Spinal cord (tissue), 10 donors: ENCODE results near the gene SLC39A2. TPM values are rescaled to one million over a fixed set of nuclear protein-coding genes. Genes with fewer than 3 reads are reported as not detected.

ENCODE experiments used
- DNase-seq, 6 donors: peaks; one replicate each; pipeline versions ENCODE4 v3.0.0 to v3.0.0-alpha.2; 2013 to 2015; ENCODE audit warnings: low spot score in 6 of 6, low read depth in 4 of 6
- H3K27ac ChIP-seq: one replicate; pipeline ENCODE4 v1.5.1; 2013; ENCODE audit warnings: low read depth, low read length, control low read depth
- H3K27me3 ChIP-seq: one replicate; pipeline ENCODE4 v1.6.1; 2013; ENCODE audit warnings: low read length; ENCODE audit not compliant: control insufficient read depth, insufficient read depth
- H3K36me3 ChIP-seq: one replicate; pipeline ENCODE4 v1.6.1; 2013; ENCODE audit warnings: low read length; ENCODE audit not compliant: control insufficient read depth, insufficient read depth
- H3K4me1 ChIP-seq: one replicate; pipeline ENCODE4 v1.6.1; 2013; ENCODE audit warnings: low read length; ENCODE audit not compliant: control insufficient read depth, insufficient read depth
- H3K4me3 ChIP-seq: one replicate; pipeline ENCODE4 v1.5.1; 2013; ENCODE audit warnings: low read depth, low read length, control low read depth
- H3K9me3 ChIP-seq: one replicate; pipeline ENCODE4 v1.6.1; 2013; ENCODE audit warnings: low read length; ENCODE audit not compliant: control insufficient read depth, insufficient read depth
- WGBS: methylation state at CpG from one replicate; pipeline ENCODE4 v1.1.5; 2013; ENCODE audit warnings: missing lambda C conversion rate; ENCODE audit not compliant: insufficient coverage; 5-methylcytosine and 5-hydroxymethylcytosine counted together
- polyA plus RNA-seq, 2 donors: library from polyadenylated mRNA; unstranded; fragments of 120-200 nt; gene quantifications; one replicate each; pipeline ENCODE4 v1.2.1, GENCODE V29; 2013; ENCODE audit not compliant: insufficient read length in 2 of 2
- total RNA-seq, 2 donors: library from RNA; depleted of rRNA in 1 of 2; stranded (reverse); fragments of 120-200 nt in 1 of 2; fragments of >200 nt in 1 of 2; gene quantifications; one replicate each; pipeline versions ENCODE4 v1.2.3 to v1.2.4, GENCODE V29; 2013 to 2014
- donor health status: healthy.

Gene SLC39A2
- total and polyA plus RNA-seq, 4 donors = 0.17 to 0.32 TPM; not detected in 2

DNA sequence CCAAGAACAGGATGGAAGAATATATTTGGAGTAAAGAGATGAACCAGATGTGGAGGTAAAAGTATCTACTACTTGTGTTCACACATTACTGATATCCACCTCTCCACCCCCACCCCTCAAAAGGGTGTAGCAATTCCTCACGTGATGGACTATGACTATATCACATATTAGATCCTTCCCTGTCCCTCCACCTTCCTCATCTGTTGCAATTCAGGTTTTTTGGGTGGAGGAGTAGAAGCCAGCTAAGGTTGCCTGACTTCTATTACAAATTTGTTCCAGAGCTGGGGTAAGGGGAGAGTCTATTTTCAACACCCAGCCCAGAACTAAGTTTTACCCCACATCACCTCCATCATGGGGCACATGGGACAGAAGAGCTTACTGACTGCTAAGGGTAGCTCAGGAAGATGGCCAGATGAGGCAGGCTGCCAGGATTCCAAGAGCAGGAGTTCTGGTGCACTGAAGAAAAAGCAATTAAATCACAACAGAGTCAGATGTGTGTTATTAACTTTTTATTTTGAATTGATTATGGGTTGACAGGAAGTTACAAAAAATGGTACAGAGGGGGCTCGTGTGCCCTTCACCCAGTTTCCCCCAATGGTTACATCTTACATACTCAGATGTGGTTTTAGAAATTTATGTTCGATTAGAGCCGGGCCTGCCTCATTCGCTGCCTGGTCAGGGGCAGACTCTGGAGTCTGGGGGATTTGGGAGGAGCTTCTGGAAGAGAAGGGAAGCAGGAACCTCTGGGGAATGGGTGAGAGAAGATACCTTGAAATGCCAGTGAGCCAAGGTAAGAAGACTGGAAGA is 33.4 kb downstream of the SLC39A2 start:
- no peak for DNase-seq
- Histone ChIP-seq H3K27me3 (no peaks in the 10 kb centered on the region), H3K27ac (no peak overlapping the region), H3K9me3 (no peaks in the 10 kb centered on the region), H3K36me3 (no peaks in the 10 kb centered on the region), H3K4me1 (peaks cover 18% of the 10 kb centered on the region), H3K4me3 (no peak overlapping the region)
- 97% methylated on average over 3 of the region's 5 CpGs for WGBS

DNA sequence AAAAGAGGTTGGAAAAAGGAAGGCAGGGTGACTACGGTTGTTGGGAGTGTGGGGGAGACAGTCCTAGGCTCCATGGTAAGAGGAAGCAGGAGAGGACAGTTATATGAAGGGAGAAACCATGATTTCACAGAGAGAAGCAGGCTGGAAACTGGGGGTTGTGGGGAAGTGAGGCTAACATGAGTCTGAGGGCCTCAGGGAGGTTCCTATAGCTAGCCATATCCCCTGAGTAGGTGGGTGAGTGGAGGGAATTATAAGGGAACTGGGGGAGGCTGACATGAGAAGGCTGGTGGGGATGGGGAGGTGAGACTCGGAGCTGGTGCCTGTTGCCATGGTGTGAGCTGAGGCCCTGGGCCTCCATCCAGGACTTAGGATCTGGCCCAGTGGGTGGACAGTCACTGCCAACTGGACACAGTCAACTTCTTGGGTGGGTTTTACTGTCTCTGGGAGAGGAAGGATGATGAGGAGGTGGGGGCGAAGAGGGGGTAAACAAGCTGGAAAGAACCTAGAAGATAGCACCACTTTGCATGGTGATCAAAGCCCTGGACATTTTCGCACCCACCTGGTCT is 34.1 kb downstream of the SLC39A2 start:
- H3K4me1 ChIP-seq = peaks cover 18% of the 10 kb centered on the region
- no peak overlapping the region for H3K27ac ChIP-seq
- 86% methylated on average over 4 of the region's 4 CpGs for WGBS

DNA sequence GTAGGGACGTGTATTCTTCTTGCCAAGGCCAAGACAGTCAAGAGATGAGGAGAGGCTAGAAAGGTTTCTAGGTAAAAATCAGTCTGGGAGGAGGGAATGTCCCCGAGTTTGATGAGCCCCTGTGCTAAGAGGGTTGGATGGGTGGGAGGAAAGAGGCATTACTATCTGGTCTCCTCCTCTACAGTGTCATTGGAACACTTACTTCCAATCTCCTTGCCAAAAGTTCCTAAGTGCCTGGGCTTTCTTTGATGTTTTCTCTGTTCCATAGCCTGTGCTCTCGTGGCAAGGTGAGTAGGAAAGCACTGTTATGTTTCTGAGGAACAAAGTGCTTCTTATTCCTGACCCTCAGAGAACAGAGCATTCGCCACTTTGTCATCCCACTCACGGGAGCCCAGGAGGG is 35.6 kb downstream of the SLC39A2 start, which contains the start of gene RNASE13:
TSS of gene RNASE13 (minus strand) at position 101 of the 400 bp plus-strand sequence. CDS start 519 bp downstream, outside the sequence.
- no peaks in the 10 kb centered on the region for H3K9me3 ChIP-seq
- H3K4me3 ChIP-seq = no peak within 1 kb of the TSS
- no peaks in the 10 kb centered on the region for H3K27me3 ChIP-seq
- peaks cover 30% of the 10 kb centered on the region for H3K4me1 ChIP-seq
- H3K36me3 ChIP-seq = no peaks in the 10 kb centered on the region
- no peak for DNase-seq
- WGBS = 76% methylated on average over 4 of the region's 5 CpGs
- no peak within 1 kb of the TSS for H3K27ac ChIP-seq

More for the DNA sequence above, 34.1 kb downstream of the SLC39A2 start:
- no peaks in the 10 kb centered on the region for H3K9me3 ChIP-seq
- H3K27me3 ChIP-seq = no peaks in the 10 kb centered on the region
- peak in 1 of 6 donors; percentile 60 for DNase-seq
- no peaks in the 10 kb centered on the region for H3K36me3 ChIP-seq
- H3K4me3 ChIP-seq = no peak overlapping the region

DNA sequence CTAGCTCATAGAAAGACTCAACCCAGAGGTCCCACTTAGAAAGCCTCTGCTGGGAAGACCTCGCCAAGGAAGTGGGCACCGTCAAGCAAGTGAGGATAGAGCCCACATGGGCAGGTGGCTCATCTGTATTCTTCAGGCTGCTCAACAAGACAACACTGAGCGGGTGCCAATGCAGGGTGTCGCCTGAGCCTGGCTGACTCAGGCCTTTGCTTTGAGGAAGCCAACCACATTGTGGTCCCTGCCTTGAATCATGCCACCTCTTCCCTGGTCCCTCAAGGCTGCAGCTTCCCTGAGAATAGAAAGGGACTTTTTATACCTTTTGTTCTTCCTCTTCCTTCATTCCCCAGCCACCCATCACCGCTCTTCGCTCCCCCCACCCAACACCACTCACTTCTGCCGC is 37.7 kb downstream of the SLC39A2 start:
- Histone ChIP-seq H3K4me1 (peaks cover 34% of the 10 kb centered on the region), H3K9me3 (no peaks in the 10 kb centered on the region), H3K27ac (no peak overlapping the region), H3K36me3 (no peaks in the 10 kb centered on the region), H3K27me3 (no peaks in the 10 kb centered on the region), H3K4me3 (no peak overlapping the region)
- DNase-seq = peak in 1 of 6 donors; percentile 16
- WGBS = 65% methylated on average over 4 of the region's 7 CpGs

DNA sequence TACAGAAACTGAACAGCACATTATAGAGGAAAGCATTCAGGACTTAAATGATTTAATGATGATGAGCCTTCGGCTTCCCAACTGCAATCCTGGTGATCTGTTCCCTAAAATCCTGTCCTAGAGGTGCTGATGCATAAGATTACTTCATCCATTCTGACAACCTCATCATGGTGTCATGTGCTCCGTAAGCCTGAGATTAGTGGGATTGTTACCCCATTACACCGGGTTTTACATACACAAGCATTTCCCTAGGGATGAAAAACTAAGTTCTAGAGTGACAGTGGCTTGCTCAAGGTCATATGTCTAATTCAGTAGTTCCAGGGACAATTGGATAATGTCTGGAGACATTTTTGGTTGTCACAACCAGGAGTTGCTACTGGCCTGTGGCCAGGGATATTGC is 38.1 kb downstream of the SLC39A2 start:
- Histone ChIP-seq H3K4me3 (no peak overlapping the region), H3K36me3 (no peaks in the 10 kb centered on the region), H3K9me3 (no peaks in the 10 kb centered on the region), H3K4me1 (peaks cover 34% of the 10 kb centered on the region), H3K27ac (no peak overlapping the region), H3K27me3 (no peaks in the 10 kb centered on the region)
- DNase-seq = no peak
- WGBS = no CpG with 5 or more reads among the region's 3 CpGs

DNA sequence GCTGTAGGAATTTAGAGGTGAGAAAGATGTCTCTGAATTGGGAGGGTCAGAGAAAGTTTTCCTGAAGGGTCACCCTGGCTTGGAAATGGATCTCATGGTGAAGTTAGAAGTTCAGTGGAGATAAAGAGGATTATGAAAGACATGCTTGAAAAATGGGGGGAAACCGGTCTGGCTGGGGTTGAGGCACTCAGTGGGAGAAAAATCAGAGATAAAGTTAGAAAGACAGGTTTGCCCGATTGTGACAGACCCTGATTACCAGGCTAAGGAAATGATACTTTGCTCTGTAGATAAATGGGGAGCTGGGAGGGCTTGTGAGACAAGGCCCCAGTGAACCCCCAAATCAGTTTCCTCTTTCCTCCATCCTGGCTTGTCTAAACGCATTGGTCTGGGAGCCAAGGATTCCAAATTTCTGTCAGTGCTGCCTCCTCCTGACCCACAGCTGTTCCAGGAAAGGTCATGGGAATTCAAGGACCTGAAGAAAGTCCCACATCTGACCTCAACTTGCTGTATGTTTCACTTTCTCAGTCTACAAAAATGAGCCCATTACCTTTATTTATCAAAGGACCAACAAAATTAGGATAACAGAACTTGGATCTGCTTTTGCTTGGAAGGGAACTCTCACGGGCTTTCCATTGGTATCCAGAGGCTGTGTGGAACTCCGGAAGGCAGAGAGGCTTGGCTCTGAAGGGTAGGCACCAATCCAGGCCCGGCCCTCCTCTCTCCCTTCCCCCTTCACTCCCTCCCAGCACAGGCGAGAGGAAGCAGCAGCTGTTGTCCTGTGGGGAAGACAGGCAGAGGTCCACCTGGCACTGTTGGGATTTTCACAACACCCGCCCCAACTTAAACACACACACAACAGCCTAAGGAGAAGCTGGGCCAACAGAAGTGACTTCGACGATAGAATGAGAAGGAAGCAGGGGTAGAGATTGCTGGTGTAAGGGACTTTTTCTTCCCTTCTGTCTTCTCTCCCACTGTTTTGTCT is 39.6 kb downstream of the SLC39A2 start:
- H3K27me3 ChIP-seq = no peaks in the 10 kb centered on the region
- 33% methylated on average over 4 of the region's 10 CpGs for WGBS
- H3K36me3 ChIP-seq = no peaks in the 10 kb centered on the region
- H3K9me3 ChIP-seq = no peaks in the 10 kb centered on the region
- DNase-seq = peak in 4 of 6 donors; percentile 62 to 94 (median 80)
- H3K4me1 ChIP-seq = peaks cover 37% of the 10 kb centered on the region
- peak overlapping the region; percentile 11 for H3K4me3 ChIP-seq
- H3K27ac ChIP-seq = peak overlapping the region; percentile 79

DNA sequence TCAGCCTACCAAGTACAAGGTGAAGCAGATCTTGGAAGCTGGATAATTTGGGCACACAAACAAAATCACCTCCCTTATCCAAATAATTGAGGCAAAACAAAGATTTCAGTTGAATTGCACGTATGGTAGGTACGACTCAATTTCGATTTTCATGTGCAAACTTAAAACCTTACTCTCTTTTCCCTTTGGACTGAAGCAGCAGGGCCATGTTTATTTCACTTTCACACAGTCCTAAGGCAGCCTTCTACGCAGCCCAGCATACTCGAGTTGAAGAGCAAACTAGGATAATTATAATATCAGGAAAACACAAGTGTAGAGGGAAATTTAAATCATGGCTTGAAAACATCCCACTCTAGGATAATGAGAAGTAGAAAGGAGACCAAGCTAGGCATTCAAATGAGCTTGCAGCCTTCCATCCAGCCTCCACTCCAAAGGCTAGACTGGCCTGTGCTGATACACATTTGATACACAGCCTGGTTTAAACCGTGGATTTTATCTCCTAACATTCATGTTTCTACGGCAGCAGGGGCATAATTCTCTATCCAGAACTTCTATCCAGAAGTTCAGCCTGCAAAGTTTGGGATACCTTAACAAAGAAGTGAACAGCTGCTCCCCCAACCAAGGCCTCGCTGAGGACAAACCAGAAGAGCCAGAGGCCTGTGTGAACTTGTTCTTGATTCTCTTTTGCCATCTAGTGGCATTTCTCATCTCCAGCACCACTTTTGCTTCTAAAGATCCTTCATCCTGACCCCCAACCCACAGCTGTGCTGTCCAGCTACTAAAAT is 40.7 kb downstream of the SLC39A2 start:
- DNase-seq = peak in 5 of 6 donors; percentile 61 to 89 (median 68)
- peak overlapping the region; percentile 11 for H3K4me3 ChIP-seq
- H3K27ac ChIP-seq = peak overlapping the region; percentile 79
- no peaks in the 10 kb centered on the region for H3K36me3 ChIP-seq
- 35% methylated on average over 6 of the region's 8 CpGs for WGBS
- no peaks in the 10 kb centered on the region for H3K27me3 ChIP-seq
- H3K9me3 ChIP-seq = no peaks in the 10 kb centered on the region
- H3K4me1 ChIP-seq = peaks cover 35% of the 10 kb centered on the region

DNA sequence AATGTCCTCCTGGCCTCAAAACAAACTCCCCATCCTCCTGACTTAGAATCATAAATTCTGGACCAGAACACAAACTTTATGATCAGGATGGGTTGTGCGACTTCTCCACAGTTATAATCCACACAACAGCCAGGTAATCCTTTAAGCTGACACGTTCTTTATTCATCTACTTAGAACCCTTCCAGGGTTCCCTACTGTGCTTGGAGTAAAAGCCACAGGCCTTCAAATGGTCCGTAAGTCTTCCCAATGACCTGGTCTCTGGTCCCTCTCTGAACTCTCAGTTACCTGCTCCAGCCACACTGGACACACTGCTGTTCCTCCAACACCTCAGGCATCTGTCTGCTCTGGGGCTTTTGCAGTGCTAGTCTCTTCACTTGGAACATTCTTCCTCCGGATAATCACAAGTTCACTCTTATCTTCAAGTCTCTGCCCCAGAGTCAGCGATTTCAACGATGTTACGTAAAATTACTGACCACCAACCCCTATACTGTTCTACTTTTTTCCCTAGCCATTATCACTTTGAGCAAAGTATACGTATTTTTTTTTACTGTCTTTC is 41.4 kb downstream of the SLC39A2 start:
- 75% methylated on average over 7 of the region's 8 CpGs for WGBS
- Histone ChIP-seq H3K4me1 (peaks cover 35% of the 10 kb centered on the region), H3K27ac (no peak overlapping the region), H3K27me3 (no peaks in the 10 kb centered on the region), H3K36me3 (no peaks in the 10 kb centered on the region), H3K4me3 (no peak overlapping the region), H3K9me3 (no peaks in the 10 kb centered on the region)
- no peak for DNase-seq
